HepG2 (cell line): ENCODE data around the gene ATP2C2. TPM values are rescaled to one million over a fixed set of nuclear protein-coding genes. Genes with fewer than 3 reads are reported as not detected.

Experiments
- CENPX ChIP-seq: sonication (generic); formaldehyde crosslinking; IDR thresholded peaks from 2 replicates; pipeline ENCODE4 v1.9.0; 2021; ENCODE audit warnings: mild to moderate bottlenecking, missing genetic modification reagents, moderate library complexity
- HDAC2 ChIP-seq: sonication (generic); formaldehyde crosslinking; IDR thresholded peaks from 2 replicates; pipeline ENCODE4 v1.4.0; 2020; ENCODE audit warnings: missing genetic modification reagents
- JUND ChIP-seq: sonication (generic); formaldehyde crosslinking; IDR thresholded peaks from 2 replicates; pipeline ENCODE4 v1.8.0; 2022; ENCODE audit warnings: mild to moderate bottlenecking, missing genetic modification reagents
- NCOA1 ChIP-seq: sonication (generic); formaldehyde crosslinking; IDR thresholded peaks from 2 replicates; pipeline ENCODE4 v1.9.0; 2021; ENCODE audit warnings: missing genetic modification reagents
- NFKBIZ ChIP-seq: IDR thresholded peaks from 2 replicates; pipeline ENCODE4 v1.6.1; 2018; ENCODE audit warnings: missing genetic modification reagents, missing compliant biosample characterization
- NPAS2 ChIP-seq: sonication (generic); formaldehyde crosslinking; IDR thresholded peaks from 2 replicates; pipeline ENCODE4 v1.8.0; 2022; ENCODE audit warnings: mild to moderate bottlenecking, missing genetic modification reagents, borderline replicate concordance
- SRSF9 ChIP-seq: fragments of 200-400 bp; formaldehyde crosslinking; IDR thresholded peaks from 2 replicates; pipeline ENCODE4 v1.6.1; 2018; ENCODE audit warnings: borderline replicate concordance, mild to moderate bottlenecking, low read depth, low read length; ENCODE audit not compliant: insufficient read depth, poor library complexity, severe bottlenecking
- ZMYM4 ChIP-seq: sonication (generic); formaldehyde crosslinking; IDR thresholded peaks from 2 replicates; pipeline ENCODE4 v1.8.1; 2023; ENCODE audit warnings: mild to moderate bottlenecking, missing genetic modification reagents
- ZNF883 ChIP-seq: sonication (generic); formaldehyde crosslinking; IDR thresholded peaks from 2 replicates; pipeline ENCODE4 v1.5.1; 2020; ENCODE audit warnings: mild to moderate bottlenecking, missing genetic modification reagents; ENCODE audit errors: not compliant biosample characterization
- polyA plus RNA-seq, 8 experiments: library from polyadenylated mRNA; depleted of rRNA in 3 of 8; stranded (reverse) in 7 of 8; unstranded in 1 of 8; fragments of >200 nt; fragmentation: Illumina TruSeq in 4 of 8; extraction: Trizol in 4 of 8; gene quantifications; 2 replicates each; pipeline versions ENCODE4 v1.2.1 to v1.2.3, GENCODE V29; 2011 to 2016; ENCODE audit warnings: low read depth in 4 of 8, missing spikeins in 1 of 8, mixed read lengths in 1 of 8; ENCODE audit not compliant: insufficient read depth in 1 of 8
- total RNA-seq, 5 experiments: library from RNA; depleted of rRNA; stranded (reverse); fragments of >200 nt; fragmentation: Illumina TruSeq; extraction: Trizol; gene quantifications; 2 replicates each; pipeline ENCODE4 v1.2.3, GENCODE V29; 2016; ENCODE audit warnings: low read depth in 1 of 5
- TF ChIP-seq, protein P1 (sequence below): conservative IDR thresholded peaks from 2 replicates; pipeline ENCODE4 v1.6.1; 2018; ENCODE audit warnings: missing genetic modification reagents
- TF ChIP-seq, protein P2 (sequence below), 2 experiments: sonication (generic) in 1 of 2; formaldehyde crosslinking in 1 of 2; IDR thresholded peaks; 2 replicates each; pipeline versions ENCODE4 v1.4.0 to v1.6.1; 2018 to 2020; ENCODE audit warnings: missing genetic modification reagents in 2 of 2, borderline replicate concordance in 1 of 2, low read depth in 1 of 2, mild to moderate bottlenecking in 1 of 2, missing biosample characterization in 1 of 2
- TF ChIP-seq, protein P3 (sequence below): sonication (generic); formaldehyde crosslinking; IDR thresholded peaks from 2 replicates; pipeline ENCODE4 v1.5.0; 2020; ENCODE audit warnings: mild to moderate bottlenecking, missing genetic modification reagents
- TF ChIP-seq, protein P4 (sequence below): sonication (generic); formaldehyde crosslinking; IDR thresholded peaks from 2 replicates; pipeline ENCODE4 v1.5.1; 2020; ENCODE audit warnings: mild to moderate bottlenecking, missing genetic modification reagents, borderline replicate concordance
- TF ChIP-seq, protein P5 (sequence below): sonication (generic); formaldehyde crosslinking; IDR thresholded peaks from 2 replicates; pipeline ENCODE4 v1.4.0; 2020; ENCODE audit warnings: mild to moderate bottlenecking, low read depth, missing genetic modification reagents

Gene ATP2C2
- total and polyA plus RNA-seq, 2 of the 13 experiments (the other 11 are each of a cell fraction or from before 2014, with no cell fraction given) = 0.07 TPM; not detected in 1

DNA sequence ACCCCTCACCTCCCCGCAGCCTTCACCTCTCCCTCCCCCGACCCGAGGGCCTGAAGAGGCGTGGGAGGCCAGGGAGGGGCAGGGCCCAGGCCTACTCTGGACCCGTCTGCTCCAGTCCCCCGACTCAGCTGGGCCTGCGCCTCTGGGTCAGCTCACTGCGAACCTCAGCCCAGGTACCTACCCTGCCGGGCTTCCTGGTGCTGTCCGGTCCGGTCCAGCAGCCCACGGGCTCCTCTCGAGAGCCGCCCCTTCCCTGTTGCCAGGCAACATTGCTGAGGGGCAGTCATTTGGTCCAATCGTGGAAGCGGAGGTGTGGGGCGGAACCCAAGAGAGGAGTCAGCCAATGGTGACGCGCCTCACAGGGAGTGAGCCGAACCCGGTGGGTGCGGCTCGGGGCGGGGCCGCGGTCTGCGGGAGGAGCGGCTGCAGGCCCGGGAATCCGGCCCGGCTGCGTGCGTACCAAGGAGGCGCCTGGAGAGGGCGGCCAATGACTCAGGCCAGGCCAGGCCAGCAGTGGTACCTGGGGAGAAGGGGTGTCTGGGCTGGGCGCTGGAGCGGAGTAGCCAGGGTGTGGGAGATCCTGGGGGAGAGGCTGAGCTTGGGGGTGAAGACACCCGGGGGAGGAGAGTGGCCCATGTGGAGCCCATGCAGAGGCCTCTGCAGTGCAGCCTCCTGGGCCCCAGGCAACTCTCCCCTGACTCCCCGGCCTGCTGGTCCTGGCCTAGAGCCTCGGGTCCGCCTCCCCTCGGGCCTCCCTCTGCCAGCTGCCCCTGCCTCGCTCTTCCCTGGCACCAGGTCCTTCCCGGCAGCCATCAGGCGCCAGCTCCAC lies 136.3 kb downstream of the ATP2C2 start, which contains the start of gene MEAK7 (continued):
- TF ChIP-seq, protein P1, sequence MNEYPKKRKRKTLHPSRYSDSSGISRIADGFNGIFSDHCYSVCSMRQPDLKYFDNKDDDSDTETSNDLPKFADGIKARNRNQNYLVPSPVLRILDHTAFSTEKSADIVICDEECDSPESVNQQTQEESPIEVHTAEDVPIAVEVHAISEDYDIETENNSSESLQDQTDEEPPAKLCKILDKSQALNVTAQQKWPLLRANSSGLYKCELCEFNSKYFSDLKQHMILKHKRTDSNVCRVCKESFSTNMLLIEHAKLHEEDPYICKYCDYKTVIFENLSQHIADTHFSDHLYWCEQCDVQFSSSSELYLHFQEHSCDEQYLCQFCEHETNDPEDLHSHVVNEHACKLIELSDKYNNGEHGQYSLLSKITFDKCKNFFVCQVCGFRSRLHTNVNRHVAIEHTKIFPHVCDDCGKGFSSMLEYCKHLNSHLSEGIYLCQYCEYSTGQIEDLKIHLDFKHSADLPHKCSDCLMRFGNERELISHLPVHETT = no peak
- TF ChIP-seq, protein P2, sequence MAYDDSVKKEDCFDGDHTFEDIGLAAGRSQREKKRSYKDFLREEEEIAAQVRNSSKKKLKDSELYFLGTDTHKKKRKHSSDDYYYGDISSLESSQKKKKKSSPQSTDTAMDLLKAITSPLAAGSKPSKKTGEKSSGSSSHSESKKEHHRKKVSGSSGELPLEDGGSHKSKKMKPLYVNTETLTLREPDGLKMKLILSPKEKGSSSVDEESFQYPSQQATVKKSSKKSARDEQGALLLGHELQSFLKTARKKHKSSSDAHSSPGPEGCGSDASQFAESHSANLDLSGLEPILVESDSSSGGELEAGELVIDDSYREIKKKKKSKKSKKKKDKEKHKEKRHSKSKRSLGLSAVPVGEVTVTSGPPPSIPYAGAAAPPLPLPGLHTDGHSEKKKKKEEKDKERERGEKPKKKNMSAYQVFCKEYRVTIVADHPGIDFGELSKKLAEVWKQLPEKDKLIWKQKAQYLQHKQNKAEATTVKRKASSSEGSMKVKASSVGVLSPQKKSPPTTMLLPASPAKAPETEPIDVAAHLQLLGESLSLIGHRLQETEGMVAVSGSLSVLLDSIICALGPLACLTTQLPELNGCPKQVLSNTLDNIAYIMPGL (CRISPR knock-in tag; IDR thresholded peaks at IDR 0.05; ENCODE audit: borderline replicate concordance in 1 of 2, low read depth in 1 of 2) = peak; percentile 66 to 78; a peak in 3 of 4 replicates
- TF ChIP-seq ZMYM4 (peak; percentile 55), HDAC2 (CRISPR knock-in tag) (no peak), NFKBIZ (CRISPR knock-in tag) (no peak), CENPX (CRISPR knock-in tag) (no peak), NCOA1 (CRISPR knock-in tag) (peak; percentile 68; the same call in 1 of the 2 replicates), ZNF883 (CRISPR knock-in tag) (no peak), NPAS2 (CRISPR knock-in tag) (no peak), SRSF9 (no peak), JUND (CRISPR knock-in tag) (no peak)
- TF ChIP-seq, protein P3, sequence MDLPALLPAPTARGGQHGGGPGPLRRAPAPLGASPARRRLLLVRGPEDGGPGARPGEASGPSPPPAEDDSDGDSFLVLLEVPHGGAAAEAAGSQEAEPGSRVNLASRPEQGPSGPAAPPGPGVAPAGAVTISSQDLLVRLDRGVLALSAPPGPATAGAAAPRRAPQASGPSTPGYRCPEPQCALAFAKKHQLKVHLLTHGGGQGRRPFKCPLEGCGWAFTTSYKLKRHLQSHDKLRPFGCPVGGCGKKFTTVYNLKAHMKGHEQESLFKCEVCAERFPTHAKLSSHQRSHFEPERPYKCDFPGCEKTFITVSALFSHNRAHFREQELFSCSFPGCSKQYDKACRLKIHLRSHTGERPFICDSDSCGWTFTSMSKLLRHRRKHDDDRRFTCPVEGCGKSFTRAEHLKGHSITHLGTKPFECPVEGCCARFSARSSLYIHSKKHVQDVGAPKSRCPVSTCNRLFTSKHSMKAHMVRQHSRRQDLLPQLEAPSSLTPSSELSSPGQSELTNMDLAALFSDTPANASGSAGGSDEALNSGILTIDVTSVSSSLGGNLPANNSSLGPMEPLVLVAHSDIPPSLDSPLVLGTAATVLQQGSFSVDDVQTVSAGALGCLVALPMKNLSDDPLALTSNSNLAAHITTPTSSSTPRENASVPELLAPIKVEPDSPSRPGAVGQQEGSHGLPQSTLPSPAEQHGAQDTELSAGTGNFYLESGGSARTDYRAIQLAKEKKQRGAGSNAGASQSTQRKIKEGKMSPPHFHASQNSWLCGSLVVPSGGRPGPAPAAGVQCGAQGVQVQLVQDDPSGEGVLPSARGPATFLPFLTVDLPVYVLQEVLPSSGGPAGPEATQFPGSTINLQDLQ (CRISPR knock-in tag) = no peak
- TF ChIP-seq, protein P4, sequence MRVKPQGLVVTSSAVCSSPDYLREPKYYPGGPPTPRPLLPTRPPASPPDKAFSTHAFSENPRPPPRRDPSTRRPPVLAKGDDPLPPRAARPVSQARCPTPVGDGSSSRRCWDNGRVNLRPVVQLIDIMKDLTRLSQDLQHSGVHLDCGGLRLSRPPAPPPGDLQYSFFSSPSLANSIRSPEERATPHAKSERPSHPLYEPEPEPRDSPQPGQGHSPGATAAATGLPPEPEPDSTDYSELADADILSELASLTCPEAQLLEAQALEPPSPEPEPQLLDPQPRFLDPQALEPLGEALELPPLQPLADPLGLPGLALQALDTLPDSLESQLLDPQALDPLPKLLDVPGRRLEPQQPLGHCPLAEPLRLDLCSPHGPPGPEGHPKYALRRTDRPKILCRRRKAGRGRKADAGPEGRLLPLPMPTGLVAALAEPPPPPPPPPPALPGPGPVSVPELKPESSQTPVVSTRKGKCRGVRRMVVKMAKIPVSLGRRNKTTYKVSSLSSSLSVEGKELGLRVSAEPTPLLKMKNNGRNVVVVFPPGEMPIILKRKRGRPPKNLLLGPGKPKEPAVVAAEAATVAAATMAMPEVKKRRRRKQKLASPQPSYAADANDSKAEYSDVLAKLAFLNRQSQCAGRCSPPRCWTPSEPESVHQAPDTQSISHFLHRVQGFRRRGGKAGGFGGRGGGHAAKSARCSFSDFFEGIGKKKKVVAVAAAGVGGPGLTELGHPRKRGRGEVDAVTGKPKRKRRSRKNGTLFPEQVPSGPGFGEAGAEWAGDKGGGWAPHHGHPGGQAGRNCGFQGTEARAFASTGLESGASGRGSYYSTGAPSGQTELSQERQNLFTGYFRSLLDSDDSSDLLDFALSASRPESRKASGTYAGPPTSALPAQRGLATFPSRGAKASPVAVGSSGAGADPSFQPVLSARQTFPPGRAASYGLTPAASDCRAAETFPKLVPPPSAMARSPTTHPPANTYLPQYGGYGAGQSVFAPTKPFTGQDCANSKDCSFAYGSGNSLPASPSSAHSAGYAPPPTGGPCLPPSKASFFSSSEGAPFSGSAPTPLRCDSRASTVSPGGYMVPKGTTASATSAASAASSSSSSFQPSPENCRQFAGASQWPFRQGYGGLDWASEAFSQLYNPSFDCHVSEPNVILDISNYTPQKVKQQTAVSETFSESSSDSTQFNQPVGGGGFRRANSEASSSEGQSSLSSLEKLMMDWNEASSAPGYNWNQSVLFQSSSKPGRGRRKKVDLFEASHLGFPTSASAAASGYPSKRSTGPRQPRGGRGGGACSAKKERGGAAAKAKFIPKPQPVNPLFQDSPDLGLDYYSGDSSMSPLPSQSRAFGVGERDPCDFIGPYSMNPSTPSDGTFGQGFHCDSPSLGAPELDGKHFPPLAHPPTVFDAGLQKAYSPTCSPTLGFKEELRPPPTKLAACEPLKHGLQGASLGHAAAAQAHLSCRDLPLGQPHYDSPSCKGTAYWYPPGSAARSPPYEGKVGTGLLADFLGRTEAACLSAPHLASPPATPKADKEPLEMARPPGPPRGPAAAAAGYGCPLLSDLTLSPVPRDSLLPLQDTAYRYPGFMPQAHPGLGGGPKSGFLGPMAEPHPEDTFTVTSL = no peak
- TF ChIP-seq, protein P5, sequence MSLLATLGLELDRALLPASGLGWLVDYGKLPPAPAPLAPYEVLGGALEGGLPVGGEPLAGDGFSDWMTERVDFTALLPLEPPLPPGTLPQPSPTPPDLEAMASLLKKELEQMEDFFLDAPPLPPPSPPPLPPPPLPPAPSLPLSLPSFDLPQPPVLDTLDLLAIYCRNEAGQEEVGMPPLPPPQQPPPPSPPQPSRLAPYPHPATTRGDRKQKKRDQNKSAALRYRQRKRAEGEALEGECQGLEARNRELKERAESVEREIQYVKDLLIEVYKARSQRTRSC = 0 out of 2 replicates have a peak, but pooled peaks have one; percentile 23
